ENCODE data around the gene RERG.

DNA sequence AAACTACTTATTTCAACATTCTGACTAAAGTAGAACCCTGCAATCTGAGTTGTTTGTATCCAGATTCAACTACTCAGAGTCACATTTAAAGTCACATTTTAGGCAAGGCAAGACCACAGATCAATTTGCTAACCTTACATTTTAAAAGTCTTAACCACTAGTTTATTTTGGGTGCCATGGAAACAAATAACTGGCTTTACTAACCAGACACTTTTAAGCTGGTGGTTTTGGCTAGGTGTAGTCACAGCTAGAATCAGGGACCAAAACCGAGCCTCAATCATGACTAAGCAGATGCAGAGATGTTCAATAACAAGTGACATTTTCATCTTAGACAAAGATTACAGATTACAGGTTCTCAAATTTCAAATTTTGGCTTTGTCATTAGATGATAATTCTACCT is 133.1 kb downstream of the RERG start:
- TF ChIP-seq CTCF (IDR thresholded peaks at IDR 0.05) (no peak), POLR2A (IDR thresholded peaks at IDR 0.05) (no peak)

Measured in lower leg skin (tissue), 3 donors.